NCI-H524 (cell line): ENCODE data around the gene CTR9.
A peak's percentile ranks its signal among the peaks of the same experiment; 100 is the strongest.

Source experiments
- DNase-seq, 2 experiments: peaks; one replicate each; lab custom pipeline; 2025; lab: John Stamatoyannopoulos, UW

The CTR9 gene

GRCh38 chr11:10742460-10743208, 8.4 kb upstream of the CTR9 start:
- no peak for DNase-seq

GRCh38 chr11:10743354-10744000, 7.6 kb upstream of the CTR9 start:
- DNase-seq = no peak

GRCh38 chr11:10744206-10744605, 6.8 kb upstream of the CTR9 start:
- no peak for DNase-seq

GRCh38 chr11:10746871-10747270, 4.2 kb upstream of the CTR9 start:
- no peak for DNase-seq

- no peak for DNase-seq
Observed at GRCh38 chr11:10747733-10748132, 3.3 kb upstream of the CTR9 start.

- no peak for DNase-seq
Observed at GRCh38 chr11:10749476-10749875, 1.6 kb upstream of the CTR9 start.

GRCh38 chr11:10751581-10751940, 515 bp downstream of the CTR9 start:
- peak in 1 of 2 experiments; percentile 55 for DNase-seq

- DNase-seq = peak in 1 of 2 experiments; percentile 24
Observed at GRCh38 chr11:10752061-10752460, 1.0 kb downstream of the CTR9 start.

- no peak for DNase-seq
Observed at GRCh38 chr11:10752486-10752885, 1.4 kb downstream of the CTR9 start.

- peak in 1 of 2 experiments; percentile 33 for DNase-seq
Observed at GRCh38 chr11:10758957-10759356, 7.9 kb downstream of the CTR9 start.

GRCh38 chr11:10761085-10761698, 10.1 kb downstream of the CTR9 start:
- DNase-seq = no peak

GRCh38 chr11:10762185-10762584, 11.1 kb downstream of the CTR9 start:
- no peak for DNase-seq

GRCh38 chr11:10762913-10763421, 11.9 kb downstream of the CTR9 start:
- no peak for DNase-seq

GRCh38 chr11:10763766-10764165, 12.7 kb downstream of the CTR9 start:
- DNase-seq = no peak

- DNase-seq = no peak
Observed at GRCh38 chr11:10764412-10764811, 13.4 kb downstream of the CTR9 start.

- DNase-seq = peak in 1 of 2 experiments; percentile 56
Observed at GRCh38 chr11:10770626-10771254, 19.7 kb downstream of the CTR9 start.

- DNase-seq = no peak
Observed at GRCh38 chr11:10771457-10771856, 20.4 kb downstream of the CTR9 start.

- DNase-seq = no peak
Observed at GRCh38 chr11:10774811-10775210, 23.8 kb downstream of the CTR9 start.

- DNase-seq = no peak
Observed at GRCh38 chr11:10777393-10777793, 26.3 kb downstream of the CTR9 start.

- DNase-seq = no peak
Observed at GRCh38 chr11:10777806-10778205, 26.8 kb downstream of the CTR9 start.

- no peak for DNase-seq
Observed at GRCh38 chr11:10778217-10778970, 27.3 kb downstream of the CTR9 start.

GRCh38 chr11:10779086-10779485, 28.0 kb downstream of the CTR9 start:
- peak in 1 of 2 experiments; percentile 10 for DNase-seq
